Ecto neural progenitor cell (in vitro differentiated cells): ENCODE measurements around the gene DNASE1L2.

ENCODE experiments used
- DNase-seq: peaks from one replicate; pipeline ENCODE4 v3.0.0-alpha.2; 2018; ENCODE audit warnings: low spot score

Gene DNASE1L2

DNA sequence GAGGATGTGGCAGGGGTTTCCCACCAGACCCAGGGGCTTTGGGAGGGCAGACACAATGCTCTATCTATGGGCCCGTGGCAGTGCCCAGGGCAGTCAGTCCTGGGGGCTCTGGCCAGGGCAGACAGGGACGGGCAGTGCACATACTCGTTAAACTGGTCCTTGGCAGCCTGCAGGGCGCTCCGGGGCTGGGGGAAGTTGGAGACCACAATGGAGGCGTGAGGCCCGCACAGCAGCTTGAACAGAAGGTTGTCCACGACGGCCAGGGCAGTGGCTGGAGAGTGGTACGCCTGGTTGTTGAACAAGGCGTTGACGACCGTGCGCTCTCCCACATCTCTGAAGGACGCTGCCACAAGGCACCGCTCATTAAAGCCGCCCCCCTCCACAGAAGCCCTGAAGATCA, 50.3 kb downstream of the DNASE1L2 start:
- DNase-seq = no peak

DNA sequence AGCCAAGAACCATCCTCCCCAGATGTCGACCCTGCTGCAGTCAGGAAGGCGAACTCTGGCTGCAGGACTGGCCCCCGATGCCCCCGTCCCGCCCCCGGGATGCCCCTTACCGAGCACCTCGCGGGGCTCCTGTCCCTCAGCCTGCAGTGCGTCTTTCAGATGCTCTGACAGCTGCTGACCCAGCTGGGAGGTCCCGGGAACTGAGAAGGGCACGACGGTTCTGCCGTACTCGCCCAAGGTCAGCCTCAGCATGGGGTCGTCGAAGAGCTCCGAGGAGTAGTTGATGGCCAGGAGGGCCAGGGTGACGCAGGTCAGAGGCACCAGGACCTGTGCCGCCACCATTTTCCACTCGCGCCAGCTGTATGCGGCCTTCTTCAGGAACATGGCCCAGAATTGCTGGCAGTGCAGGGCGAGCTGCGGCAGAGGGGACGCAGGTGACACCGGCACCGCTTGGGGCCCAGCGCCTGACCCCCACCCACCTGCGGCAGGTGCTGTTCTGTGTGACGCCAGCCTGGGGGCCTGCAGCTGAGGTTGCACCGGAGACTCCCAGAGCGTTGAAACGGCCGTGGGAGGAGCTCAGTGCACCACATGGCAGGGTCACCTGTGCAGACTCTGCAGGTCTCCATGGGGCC, 51.8 kb downstream of the DNASE1L2 start:
- DNase-seq = no peak
